ENCODE measurements around the gene GATAD2A. TPM values are rescaled to one million over a fixed set of nuclear protein-coding genes. Genes with fewer than 3 reads are reported as not detected.

The GATAD2A gene
- total RNA-seq, 4 donors from 2014 or later: 73.8 to 128 (median 87.7) TPM

- no peak for TF ChIP-seq POLR2A (IDR thresholded peaks at IDR 0.05)
- TF ChIP-seq CTCF (IDR thresholded peaks at IDR 0.05): no peak
- intact Hi-C loops (cut with DNase I; ENCODE audit: low total_unique reads): no loop called here
- no peak for DNase-seq (ENCODE audit: low spot score in 2 of 2)
- no peak overlapping the region for H3K4me3 ChIP-seq (ENCODE audit: low read depth, poor library complexity, severe bottlenecking)
- 54 to 55% methylated on average over 23 of the region's 23 CpGs for WGBS, 2 donors
Observed at GRCh38 chr19:19549804-19550464, 144.5 kb downstream of the GATAD2A start.

- 23 to 34% methylated on average over 5 to 6 of the region's 8 CpGs for WGBS, 2 donors
- intact Hi-C loops (cut with DNase I; ENCODE audit: low total_unique reads): no loop called here
Observed at GRCh38 chr19:19550485-19550929, 145.0 kb downstream of the GATAD2A start.

GRCh38 chr19:19550972-19551852, 145.7 kb downstream of the GATAD2A start:
- no peak for DNase-seq (ENCODE audit: low spot score in 2 of 2)
- TF ChIP-seq CTCF (IDR thresholded peaks at IDR 0.05) (no peak), POLR2A (IDR thresholded peaks at IDR 0.05) (no peak)
- intact Hi-C loops (cut with DNase I; ENCODE audit: low total_unique reads): no loop called here
- 74 to 85% methylated on average over 9 to 10 of the region's 10 CpGs for WGBS, 2 donors
- H3K4me3 ChIP-seq (ENCODE audit: low read depth, poor library complexity, severe bottlenecking): no peak overlapping the region

More at GRCh38 chr19:19550485-19550929, 145.0 kb downstream of the GATAD2A start:
- DNase-seq (ENCODE audit: low spot score in 2 of 2): no peak
- TF ChIP-seq POLR2A (IDR thresholded peaks at IDR 0.05): no peak
- no peak for TF ChIP-seq CTCF (IDR thresholded peaks at IDR 0.05)
- no peak overlapping the region for H3K4me3 ChIP-seq (ENCODE audit: low read depth, poor library complexity, severe bottlenecking)

GRCh38 chr19:19551853-19552192, 146.3 kb downstream of the GATAD2A start:
- DNase-seq (ENCODE audit: low spot score in 2 of 2): no peak
- no peak overlapping the region for H3K4me3 ChIP-seq (ENCODE audit: low read depth, poor library complexity, severe bottlenecking)
- 72 to 75% methylated on average over 14 of the region's 14 CpGs for WGBS, 2 donors
- TF ChIP-seq CTCF (IDR thresholded peaks at IDR 0.05) (no peak), POLR2A (IDR thresholded peaks at IDR 0.05) (no peak)
- intact Hi-C loops (cut with DNase I; ENCODE audit: low total_unique reads): no loop called here

- no peak overlapping the region for H3K4me3 ChIP-seq (ENCODE audit: low read depth, poor library complexity, severe bottlenecking)
- WGBS, 2 donors: 46 to 67% methylated on average over 6 of the region's 6 CpGs
- intact Hi-C loops (cut with DNase I; ENCODE audit: low total_unique reads): no loop called here
- no peak for DNase-seq (ENCODE audit: low spot score in 2 of 2)
- TF ChIP-seq POLR2A (IDR thresholded peaks at IDR 0.05) (no peak), CTCF (IDR thresholded peaks at IDR 0.05) (no peak)
Observed at GRCh38 chr19:19552798-19553197, 147.3 kb downstream of the GATAD2A start.
